ENCODE results near the gene PIGU. TPM values are rescaled to one million over a fixed set of nuclear protein-coding genes. Genes with fewer than 3 reads are reported as not detected.

PIGU gene
- polyA plus RNA-seq, 1 donor: 42.6 TPM

- no peak for DNase-seq
Measured at GRCh38 chr20:34559311-34560140, 117.4 kb downstream of the PIGU start.

DNA sequence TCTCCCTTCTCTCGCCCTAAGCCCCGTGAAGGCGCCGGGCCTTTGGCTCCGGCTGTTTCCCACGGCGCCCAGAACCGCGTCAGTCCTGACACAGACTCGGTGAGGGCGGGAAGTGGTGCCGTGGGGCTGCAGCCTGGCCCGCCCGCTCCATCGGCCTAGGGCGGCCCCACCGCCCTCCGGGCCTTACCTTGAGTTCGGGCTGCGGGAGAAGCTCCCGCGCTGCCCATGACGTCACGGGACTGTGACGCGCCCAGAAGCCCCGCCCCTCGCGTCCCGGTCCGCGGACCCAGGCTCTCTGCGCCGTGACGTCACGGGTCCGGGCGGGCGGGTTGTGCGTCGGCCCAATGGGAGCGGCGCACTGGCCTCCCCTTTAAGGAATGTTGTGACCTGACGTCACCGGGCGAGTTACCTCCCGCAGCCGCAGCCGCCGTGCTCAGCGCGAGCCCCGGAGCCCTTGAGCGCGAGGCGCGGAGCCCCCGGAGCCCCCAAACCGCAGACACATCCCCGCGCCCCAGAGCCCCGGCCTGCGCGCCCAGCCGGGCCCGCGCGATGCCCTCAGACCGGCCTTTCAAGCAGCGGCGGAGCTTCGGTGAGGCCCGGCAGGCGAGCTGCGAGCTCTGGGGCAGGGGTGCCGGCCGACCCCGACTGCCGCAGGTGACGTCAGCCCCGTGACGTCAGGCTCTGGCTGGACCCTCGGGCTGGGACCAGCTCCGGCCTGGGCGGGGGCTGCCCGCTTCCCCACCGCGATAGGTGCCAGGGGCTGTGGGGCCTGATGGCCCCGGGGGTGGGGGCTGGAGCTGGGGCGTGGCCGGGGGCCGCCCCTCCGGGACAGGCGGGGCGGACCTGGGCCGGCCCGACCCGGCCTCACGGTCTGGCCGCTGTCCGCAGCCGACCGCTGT, 118.3 kb downstream of the PIGU start, which contains the start of gene MAP1LC3A:
Gene MAP1LC3A (plus strand): TSS at position 399 of the 899 bp plus-strand sequence. CDS start 151 bp downstream, at position 550.
- peak; percentile 88 for DNase-seq

GRCh38 chr20:34557936-34558319, 119.0 kb downstream of the PIGU start:
- no peak for DNase-seq

DNA sequence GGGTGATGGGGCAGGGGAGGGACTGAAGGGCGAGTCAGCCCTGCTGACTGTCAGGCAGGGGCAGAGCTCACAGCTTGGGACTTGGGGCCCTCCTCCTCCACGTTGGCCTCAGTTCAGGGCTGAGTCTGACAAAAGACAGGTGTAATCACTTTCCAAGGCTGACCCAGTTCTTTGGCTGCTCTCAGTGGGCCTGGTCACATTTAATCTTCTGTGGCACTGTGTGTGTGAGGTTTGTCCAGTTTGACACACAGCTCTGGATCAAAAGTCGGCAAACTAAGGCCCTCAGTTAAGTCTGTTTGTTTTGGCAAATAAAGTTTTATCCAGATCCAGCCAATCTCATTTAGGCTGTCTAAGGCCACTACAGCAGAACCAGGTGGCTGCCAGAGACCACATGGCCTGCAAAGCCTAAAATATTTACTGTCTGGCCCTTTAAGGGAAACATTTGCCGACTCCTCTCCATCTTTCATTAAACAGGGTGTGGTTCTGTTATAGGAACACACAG, 123.5 kb downstream of the PIGU start:
- DNase-seq: no peak

- no peak for DNase-seq
Measured at GRCh38 chr20:34552569-34552968, 124.3 kb downstream of the PIGU start.

GRCh38 chr20:34549929-34550305, 127.0 kb downstream of the PIGU start:
- no peak for DNase-seq

- peak; percentile 64 for DNase-seq
Measured at GRCh38 chr20:34549291-34549928, 127.5 kb downstream of the PIGU start.

- no peak for DNase-seq
Measured at GRCh38 chr20:34547844-34548613, 128.9 kb downstream of the PIGU start.

DNA sequence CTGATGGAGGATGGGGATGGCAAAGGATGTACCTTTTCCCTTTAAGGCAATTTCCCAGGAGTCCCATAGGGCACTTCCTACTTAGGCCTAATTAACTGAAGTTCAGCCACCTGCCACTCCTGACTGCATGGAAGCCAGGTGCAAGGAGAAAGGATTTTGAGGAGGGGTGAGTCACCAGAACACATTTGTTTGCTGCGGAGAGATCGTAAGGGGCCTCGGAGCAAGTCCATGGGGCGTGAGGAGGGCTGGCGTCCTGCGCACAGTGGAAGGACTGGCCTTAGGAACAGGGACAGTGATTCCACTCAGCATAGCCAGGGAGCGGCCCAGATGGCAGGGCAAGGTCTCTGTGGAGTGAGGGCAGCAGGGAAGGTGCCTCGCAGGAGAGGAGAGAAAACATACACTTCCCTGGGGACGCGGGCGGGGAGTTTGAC, 130.1 kb downstream of the PIGU start:
- no peak for DNase-seq

DNA sequence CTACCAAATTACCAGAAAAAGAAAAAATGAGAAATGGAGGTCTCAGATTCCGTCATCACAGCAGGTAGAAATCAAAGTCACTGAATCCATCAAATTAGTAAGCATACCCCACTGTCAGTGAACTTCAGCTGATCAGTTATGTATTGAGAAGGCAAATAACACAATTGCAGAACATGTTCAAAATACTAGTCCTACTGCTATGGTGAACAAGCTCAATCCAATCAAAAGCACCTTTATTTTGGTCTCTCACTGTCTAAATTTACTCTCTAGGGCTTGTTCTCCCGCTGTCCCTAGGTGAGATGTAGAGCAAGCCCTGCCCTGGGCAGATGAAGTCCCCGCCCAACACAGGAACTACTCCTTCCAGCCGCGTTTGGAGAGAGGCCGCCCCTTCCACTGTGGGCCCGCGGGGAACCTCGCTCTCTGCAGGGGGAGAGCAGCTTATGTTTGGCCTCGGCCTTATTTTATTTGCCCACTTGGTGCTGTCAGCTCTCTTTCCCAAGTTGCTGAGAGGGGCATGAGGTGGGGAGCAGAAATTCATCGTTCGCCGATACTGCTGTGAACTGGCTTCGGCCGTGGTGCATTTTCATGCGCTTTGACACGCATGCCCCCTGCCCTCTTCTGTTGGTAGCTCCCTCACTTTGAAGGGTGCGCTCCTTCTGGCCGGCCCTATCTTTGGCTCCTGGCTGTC, 132.6 kb downstream of the PIGU start:
- no peak for DNase-seq

GRCh38 chr20:34543463-34544056, 133.3 kb downstream of the PIGU start:
- no peak for DNase-seq

GRCh38 chr20:34542439-34542838, 134.5 kb downstream of the PIGU start:
- no peak for DNase-seq

- DNase-seq: no peak
Measured at GRCh38 chr20:34541917-34542316, 135.0 kb downstream of the PIGU start.

GRCh38 chr20:34541264-34541901, 135.5 kb downstream of the PIGU start:
- DNase-seq: no peak

GRCh38 chr20:34540596-34541263, 136.2 kb downstream of the PIGU start:
- no peak for DNase-seq

GRCh38 chr20:34539756-34540155, 137.1 kb downstream of the PIGU start:
- no peak for DNase-seq

DNA sequence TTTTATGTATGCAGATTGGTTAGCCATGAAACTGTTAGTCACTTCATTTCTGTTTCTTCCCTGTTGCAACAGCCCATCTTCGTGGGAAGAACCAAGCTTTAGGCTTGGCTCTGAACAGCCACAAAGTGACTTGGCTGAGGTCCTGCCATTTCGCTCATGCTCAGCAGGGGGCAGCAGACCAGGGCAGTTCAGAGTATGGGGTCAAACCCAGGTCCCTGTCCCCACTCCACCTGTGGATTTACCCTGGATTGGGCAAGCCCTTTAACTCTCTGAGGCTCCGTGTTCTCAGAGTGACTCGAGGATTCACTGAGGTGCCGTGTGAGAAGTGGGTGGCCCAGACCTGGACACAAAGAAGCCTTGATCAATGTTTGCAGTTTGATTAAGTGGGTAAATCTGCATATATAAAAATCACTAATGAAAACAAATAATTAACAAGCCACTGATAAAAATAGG, 138.2 kb downstream of the PIGU start:
- DNase-seq: no peak

DNA sequence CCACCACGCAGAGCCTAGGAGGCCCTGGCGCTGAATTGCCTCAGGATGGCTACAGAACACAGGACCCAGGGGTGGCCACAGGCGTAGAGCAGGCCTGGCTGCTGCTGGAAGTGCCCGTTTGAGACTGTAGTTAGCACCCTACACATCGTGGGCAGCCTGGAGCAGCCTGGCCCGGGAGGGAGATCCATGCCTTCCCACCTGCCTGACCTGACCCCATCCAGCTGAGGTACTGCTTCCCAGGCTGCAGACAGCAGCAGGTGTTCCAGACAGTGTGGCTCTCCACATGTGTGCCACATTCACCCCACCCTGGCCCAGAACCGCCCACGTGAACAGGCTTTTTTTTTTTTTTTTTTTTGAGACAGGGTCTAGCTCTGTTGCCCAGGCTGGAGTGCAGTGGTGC, 139.2 kb downstream of the PIGU start:
- DNase-seq: no peak

DNA sequence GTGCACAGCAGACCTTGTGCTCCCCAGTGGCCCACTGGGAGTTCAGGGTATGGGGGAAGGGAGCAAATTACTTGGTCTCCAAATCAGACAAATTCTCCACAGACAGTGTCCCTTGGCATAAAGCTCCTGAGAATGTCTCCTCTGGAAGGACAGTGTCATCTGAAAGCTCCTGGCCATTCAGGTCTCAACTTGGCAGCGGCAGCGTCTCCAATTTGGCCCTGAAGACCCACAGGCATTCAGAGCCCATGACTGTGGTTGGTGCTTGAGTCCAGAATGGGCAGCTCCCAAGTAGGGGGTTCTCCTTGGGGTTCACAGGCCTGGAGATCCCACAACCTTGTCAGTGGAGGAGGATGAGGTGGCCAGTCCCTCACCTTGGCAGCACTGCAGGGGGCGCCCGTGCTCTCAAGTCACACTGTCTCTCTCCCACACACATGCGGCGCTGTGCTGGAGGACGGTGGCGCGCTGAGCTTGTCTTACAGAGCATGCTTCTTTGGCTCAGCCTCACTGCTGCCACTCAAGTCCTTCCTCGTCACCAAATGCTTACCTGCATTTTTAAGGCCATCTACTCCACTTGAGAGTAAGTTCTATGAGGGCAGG, 140.0 kb downstream of the PIGU start:
- DNase-seq: no peak

Data from left kidney (tissue), 2 donors.